Gastrocnemius medialis (tissue), 4 donors: ENCODE measurements around the gene EIF2AK3.

Source experiments
- POLR2A ChIP-seq, 2 donors: fragments of 450-650 bp; IDR thresholded peaks; one replicate each; pipeline ENCODE4 v1.6.1; 2017; ENCODE audit warnings: antibody characterized with exemption in 2 of 2, mild to moderate bottlenecking in 2 of 2, moderate library complexity in 2 of 2
- TF ChIP-seq, protein P1 (sequence below), 5 experiments: fragments of 450-650 bp in 3 of 5; fragments of 200-600 bp in 2 of 5; sonication (generic) in 2 of 5; IDR thresholded peaks in 4 of 5; conservative IDR thresholded peaks in 1 of 5; 1 replicate in 4 of 5; 2 replicates in 1 of 5; pipeline ENCODE4 v1.5.1; 2016 to 2019; ENCODE audit warnings: antibody characterized with exemption in 5 of 5, mild to moderate bottlenecking in 3 of 5, moderate library complexity in 3 of 5

DNA sequence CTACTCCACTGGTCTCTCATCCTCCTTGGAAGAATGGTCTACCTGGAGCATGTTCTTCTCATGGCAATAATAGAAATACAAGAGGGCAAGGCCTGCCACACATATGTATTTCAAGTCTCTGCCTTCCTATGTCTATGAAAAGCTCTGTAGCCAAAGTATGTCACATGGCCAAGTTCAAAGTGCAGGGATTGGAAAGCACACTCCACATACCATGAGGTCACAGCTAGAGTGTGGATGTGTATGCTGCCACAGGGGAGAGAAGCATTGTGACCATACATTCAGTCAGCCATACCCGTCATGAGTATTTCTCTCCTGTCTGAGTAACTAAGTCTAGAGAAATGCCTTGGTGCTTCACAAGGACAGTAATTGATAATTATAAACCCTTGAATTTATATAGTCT, 8.8 kb upstream of the EIF2AK3 start:
- TF ChIP-seq, protein P1, sequence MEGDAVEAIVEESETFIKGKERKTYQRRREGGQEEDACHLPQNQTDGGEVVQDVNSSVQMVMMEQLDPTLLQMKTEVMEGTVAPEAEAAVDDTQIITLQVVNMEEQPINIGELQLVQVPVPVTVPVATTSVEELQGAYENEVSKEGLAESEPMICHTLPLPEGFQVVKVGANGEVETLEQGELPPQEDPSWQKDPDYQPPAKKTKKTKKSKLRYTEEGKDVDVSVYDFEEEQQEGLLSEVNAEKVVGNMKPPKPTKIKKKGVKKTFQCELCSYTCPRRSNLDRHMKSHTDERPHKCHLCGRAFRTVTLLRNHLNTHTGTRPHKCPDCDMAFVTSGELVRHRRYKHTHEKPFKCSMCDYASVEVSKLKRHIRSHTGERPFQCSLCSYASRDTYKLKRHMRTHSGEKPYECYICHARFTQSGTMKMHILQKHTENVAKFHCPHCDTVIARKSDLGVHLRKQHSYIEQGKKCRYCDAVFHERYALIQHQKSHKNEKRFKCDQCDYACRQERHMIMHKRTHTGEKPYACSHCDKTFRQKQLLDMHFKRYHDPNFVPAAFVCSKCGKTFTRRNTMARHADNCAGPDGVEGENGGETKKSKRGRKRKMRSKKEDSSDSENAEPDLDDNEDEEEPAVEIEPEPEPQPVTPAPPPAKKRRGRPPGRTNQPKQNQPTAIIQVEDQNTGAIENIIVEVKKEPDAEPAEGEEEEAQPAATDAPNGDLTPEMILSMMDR (IDR thresholded peaks at IDR 0.05 in 4 of 5, conservative IDR thresholded peaks at IDR 0.05 in 1 of 5), result no peak
- TF ChIP-seq POLR2A (IDR thresholded peaks at IDR 0.05), result no peak
